ENCODE data around the gene ZNF638.

Gene ZNF638

DNA sequence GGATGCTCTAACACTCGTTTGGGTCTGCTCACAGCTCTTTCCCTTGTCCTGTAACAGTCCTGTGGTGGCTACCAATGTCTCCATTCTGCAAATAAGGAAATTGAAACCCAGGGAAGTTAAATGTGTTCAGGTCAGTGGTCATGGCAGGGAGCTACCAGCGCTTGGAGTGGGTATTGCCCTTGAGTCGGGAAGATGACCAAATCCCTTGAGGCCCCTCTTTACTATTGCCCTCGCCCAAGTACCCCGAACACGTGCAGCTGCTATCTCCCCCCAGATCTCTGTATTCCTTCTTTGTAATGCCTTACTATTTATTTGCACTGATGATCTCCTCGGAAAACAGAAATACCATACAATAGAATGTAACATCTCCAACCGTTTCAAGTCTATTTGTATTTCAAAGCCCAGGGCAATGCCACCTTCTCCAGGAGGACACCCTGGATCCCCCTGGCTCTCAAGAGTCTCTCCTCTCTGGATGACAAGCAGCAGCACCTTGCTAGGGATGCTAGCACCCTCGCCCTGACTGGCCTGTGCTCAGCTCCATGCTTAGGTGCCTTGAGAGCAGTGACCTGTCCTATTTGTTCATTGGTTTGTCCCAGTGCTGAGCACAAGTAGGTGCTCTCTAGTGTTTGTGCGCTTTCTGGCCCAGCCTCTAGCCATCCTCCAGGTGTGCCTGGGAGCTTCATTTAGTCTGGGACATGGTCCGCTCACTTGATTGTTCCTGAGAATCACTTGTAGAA is 136.9 kb downstream of the ZNF638 start:
- DNase-seq (ENCODE audit: low read depth in 4 of 4, low spot score in 1 of 4), result no peak

DNA sequence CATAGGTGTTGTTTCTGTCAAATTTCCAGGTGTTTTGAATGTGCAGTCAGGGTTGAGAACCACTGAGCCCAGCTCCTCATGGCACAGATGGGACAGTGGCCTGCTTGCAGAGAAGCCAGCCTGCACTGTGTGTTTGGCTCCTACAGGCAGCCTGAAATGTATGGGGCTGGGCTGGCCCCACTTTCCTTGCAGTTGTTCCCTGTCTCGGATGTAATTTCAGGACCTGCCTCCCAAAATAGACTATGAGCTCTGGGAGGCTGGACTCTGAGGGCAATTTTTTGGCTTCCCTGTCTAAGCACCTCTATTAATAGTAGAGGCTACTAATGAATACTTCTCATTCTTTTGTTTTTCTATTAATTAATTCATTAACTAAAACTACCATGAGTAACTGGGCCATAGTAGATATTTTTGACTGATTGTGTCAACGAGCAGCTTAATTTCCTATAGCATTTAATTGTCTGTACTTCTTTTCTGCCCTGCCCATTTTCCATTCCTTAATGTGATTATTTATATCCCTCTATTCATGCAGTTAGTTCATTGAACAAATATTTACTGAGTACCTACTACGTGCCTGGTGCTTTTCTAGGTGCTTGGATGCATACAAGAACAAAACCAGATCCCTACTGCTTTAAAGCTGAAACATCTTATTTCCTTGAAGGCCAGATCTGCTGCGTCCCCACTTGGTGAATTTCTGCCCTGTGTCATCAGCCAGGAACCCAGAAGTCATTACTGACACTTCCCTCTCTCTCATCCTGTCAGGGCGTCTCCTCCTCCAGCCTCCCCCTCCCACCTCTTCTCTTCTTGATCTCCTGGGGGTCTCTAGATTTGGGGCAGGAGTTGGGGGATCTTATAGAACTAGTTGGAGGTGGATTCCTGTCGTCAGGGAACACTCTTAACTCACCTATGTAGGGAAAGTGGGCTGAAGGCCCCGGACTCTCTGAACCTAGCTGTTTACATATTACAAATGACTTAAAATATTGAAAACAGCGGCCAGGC is 138.1 kb downstream of the ZNF638 start:
- no peak for DNase-seq (ENCODE audit: low read depth in 4 of 4, low spot score in 1 of 4)

GRCh38 chr2:71471276-71471675 is 139.7 kb downstream of the ZNF638 start:
- DNase-seq (ENCODE audit: low read depth in 4 of 4, low spot score in 1 of 4), result no peak

- no peak for DNase-seq (ENCODE audit: low read depth in 4 of 4, low spot score in 1 of 4)
These were observed 140.4 kb downstream of the ZNF638 start for GRCh38 chr2:71472019-71472418.

DNA sequence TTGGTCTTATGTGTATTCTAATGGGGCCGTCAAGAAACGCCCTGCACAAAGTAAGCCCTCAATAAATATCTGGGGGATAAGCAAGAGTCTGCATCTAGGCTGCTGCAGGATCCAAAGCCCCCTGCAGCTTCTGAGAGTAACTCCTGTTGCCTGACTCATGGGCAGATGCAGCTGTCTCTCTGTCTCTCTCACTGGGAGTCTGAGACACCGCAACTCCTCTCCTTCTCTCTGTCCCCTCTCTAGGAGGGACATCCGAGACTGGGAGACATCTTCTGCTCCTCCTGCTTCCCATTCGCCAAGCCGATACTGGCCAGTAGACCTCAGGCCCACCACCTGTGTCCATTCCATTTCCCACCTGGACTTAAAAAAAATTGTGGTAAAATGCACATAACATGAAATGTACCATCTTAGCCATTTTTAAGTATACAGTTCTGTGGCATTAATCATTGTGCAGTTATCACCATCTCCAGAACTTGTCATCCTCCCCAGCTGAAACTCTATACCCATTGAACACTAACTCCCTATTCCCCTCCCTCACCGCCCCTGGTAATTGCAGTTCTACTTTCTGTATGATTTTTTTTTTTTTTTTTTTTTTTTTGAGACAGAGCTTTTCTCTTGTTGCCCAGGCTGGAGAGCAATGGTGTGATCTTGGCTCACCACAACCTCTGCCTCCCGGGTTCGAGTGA is 141.9 kb downstream of the ZNF638 start:
- no peak for DNase-seq (ENCODE audit: low read depth in 4 of 4, low spot score in 1 of 4)

- no peak for DNase-seq (ENCODE audit: low read depth in 4 of 4, low spot score in 1 of 4)
These were observed 142.6 kb downstream of the ZNF638 start for GRCh38 chr2:71474116-71474743.

- DNase-seq (ENCODE audit: low read depth in 4 of 4, low spot score in 1 of 4), result no peak
These were observed 143.3 kb downstream of the ZNF638 start for GRCh38 chr2:71474744-71475397.

GRCh38 chr2:71476495-71476894 is 144.9 kb downstream of the ZNF638 start:
- DNase-seq (ENCODE audit: low read depth in 4 of 4, low spot score in 1 of 4), result no peak

DNA sequence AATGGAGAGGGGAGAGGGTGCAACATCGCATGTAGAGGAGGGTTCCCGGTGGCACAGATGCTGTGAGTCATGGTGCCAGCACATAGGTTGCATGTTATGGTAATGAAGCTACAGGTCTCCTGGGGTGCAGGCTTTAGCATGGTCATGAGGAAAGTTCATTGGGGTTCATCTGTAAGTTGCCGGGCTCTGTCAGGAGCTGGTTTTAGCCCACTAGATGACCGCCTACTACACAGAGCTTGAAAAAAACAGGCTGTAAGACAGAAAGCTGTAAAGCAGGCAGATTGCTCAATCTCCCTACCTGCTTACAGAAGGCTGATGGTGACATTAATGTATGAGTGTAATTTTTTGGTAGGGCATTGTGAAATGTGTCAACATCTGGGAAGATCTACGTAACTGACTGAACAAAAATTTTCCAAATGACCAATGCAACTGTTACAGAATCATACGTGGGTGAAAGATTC is 145.7 kb downstream of the ZNF638 start:
- no peak for DNase-seq (ENCODE audit: low read depth in 4 of 4, low spot score in 1 of 4)

GRCh38 chr2:71478806-71479205 is 147.2 kb downstream of the ZNF638 start:
- no peak for DNase-seq (ENCODE audit: low read depth in 4 of 4, low spot score in 1 of 4)

DNA sequence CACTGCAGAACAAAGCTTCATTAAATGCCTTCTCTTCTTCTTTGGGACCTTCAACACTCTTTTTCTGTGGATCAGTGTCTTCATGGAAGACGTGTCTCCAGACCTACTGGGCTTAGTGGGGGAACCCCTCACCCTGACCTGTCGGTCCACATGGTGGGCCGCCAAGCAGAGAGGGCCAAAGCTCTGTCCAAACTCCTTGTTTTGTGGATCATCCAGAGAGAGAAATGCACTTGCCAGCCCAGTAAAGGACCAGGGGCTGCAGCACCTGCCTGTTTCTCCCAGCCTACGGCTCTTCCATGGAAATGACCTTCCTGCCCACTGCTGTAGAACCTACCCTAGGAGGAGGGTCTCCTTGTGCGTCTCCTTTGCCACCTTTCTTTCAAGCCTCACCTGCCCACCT is 147.7 kb downstream of the ZNF638 start:
- DNase-seq (ENCODE audit: low read depth in 4 of 4, low spot score in 1 of 4), result no peak

DNA sequence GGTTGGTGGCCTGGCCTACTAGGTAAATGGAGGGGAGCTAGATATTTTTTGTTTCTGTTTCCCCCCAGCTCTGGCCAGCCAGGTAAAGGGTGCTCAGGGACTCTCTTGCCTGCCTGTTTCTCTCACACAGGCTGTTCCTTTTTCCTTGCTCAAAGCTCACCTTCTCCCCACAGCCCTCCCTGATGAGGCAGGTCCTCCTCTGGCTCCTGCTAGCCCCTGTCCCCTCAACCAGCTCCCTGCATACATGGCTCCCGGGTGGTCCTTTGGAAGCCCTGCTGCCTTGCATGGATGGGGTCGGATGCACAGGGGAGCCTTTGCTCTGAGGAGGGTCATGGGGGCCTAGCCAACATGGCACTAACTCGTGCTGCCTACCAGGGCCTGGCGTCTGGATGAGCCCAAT is 149.5 kb downstream of the ZNF638 start:
- DNase-seq (ENCODE audit: low read depth in 4 of 4, low spot score in 1 of 4), result no peak

- no peak for DNase-seq (ENCODE audit: low read depth in 4 of 4, low spot score in 1 of 4)
These were observed 150.5 kb downstream of the ZNF638 start for GRCh38 chr2:71482055-71482454.

DNA sequence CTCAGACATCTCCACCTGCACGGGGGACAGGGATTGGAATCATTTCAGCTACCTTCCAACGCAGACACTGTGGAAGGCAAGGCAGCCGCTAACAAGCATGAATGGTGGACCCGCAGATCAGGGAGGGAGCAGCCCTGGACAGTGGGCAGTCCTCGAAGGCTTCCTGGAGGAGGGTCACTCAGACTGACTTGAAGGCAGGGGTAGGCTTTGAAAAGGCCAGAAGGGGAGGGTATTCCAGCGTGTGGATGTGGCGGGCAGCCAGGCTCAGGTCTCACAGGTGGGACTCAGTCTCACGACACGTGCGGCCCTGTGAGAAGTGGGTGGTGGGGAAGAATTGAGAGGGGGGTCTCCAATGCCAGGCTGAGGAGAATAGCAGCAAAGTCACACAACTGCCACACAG is 151.7 kb downstream of the ZNF638 start:
- DNase-seq (ENCODE audit: low read depth in 4 of 4, low spot score in 1 of 4), result no peak

GRCh38 chr2:71484354-71484753 is 152.8 kb downstream of the ZNF638 start:
- no peak for DNase-seq (ENCODE audit: low read depth in 4 of 4, low spot score in 1 of 4)

Data from stimulated activated CD4-positive, alpha-beta T cell treated with anti-CD3 and anti-CD28 coated beads, Interleukin-1b, Interleukin-23, amount 100 ng/mL, for 24 hours (primary cell).